ENCODE data around the gene TRPV2. TPM values are rescaled to one million over a fixed set of nuclear protein-coding genes. Genes with fewer than 3 reads are reported as not detected.
"Not testable (repeated sequence)": the region's sequence is repeated elsewhere in the genome, so short reads cannot be mapped to it uniquely, and the experiment has no call there.

TRPV2 gene
- total and polyA plus RNA-seq, 2 donors, result 6.8 to 15.4 TPM

GRCh38 chr17:16435925-16436886 lies 20.8 kb downstream of the TRPV2 start:
- no peak for DNase-seq (ENCODE audit: extremely low spot score)
- no peaks in the 10 kb centered on the region for H3K36me3 ChIP-seq (ENCODE audit: insufficient read depth)
- H3K4me3 ChIP-seq (ENCODE audit: low read depth, low read length), result no peak overlapping the region
- H3K4me1 ChIP-seq (ENCODE audit: insufficient read depth), result no peaks in the 10 kb centered on the region
- WGBS, result 66% methylated on average over 14 of the region's 14 CpGs
- H3K27ac ChIP-seq (ENCODE audit: low read depth), result no peak overlapping the region

DNA sequence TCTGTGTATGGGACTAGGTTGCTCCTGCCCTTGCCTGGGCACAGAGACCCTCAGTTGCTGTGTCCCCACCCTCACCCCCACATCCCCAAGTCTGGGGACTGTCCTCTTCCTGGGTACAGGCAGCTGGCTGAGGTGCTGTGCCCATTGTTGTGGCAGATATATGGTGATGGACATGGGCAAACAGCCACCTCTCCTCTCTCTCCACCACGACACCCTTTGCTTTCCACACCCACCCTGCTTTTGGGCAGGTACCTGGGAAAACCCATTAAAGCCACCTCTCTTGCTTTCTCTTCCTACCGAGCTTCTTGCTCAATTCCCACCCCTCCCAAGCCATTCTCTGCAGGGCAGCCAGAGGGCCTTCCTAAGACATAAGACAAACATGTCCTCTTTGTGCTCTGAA lies 21.7 kb downstream of the TRPV2 start:
- H3K4me3 ChIP-seq (ENCODE audit: low read depth, low read length), result no peak overlapping the region
- no peaks in the 10 kb centered on the region for H3K4me1 ChIP-seq (ENCODE audit: insufficient read depth)
- no peak for DNase-seq (ENCODE audit: extremely low spot score)
- H3K36me3 ChIP-seq (ENCODE audit: insufficient read depth), result no peaks in the 10 kb centered on the region
- 61% methylated on average over 2 of the region's 2 CpGs for WGBS
- no peak overlapping the region for H3K27ac ChIP-seq (ENCODE audit: low read depth)

DNA sequence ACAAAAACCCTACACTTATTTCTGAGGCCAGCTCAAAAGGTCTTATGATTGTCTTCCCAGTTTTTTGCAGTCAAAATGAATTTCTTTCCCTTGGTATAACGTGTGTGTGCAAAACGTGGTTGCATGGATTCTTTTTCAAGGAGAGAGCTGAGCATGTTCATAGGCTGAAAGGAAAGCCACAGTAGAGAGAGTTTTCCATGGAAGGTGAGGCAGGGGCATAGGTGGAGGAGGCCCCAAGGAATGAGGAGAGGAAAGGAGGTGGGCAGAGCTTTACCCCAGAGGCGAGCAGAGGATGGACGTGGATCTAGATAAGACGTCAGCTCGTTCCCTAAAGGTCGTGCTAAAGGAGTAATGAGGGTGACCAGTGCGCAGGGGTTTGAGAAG lies 22.8 kb downstream of the TRPV2 start:
- 13% methylated on average over 8 of the region's 8 CpGs for WGBS
- DNase-seq (ENCODE audit: extremely low spot score), result no peak
- H3K36me3 ChIP-seq (ENCODE audit: insufficient read depth), result no peaks in the 10 kb centered on the region
- H3K4me3 ChIP-seq (ENCODE audit: low read depth, low read length), result peak overlapping the region; percentile 88
- H3K4me1 ChIP-seq (ENCODE audit: insufficient read depth), result no peaks in the 10 kb centered on the region
- peak overlapping the region; percentile 35 for H3K27ac ChIP-seq (ENCODE audit: low read depth)

GRCh38 chr17:16438557-16439302 lies 23.4 kb downstream of the TRPV2 start:
- no peaks in the 10 kb centered on the region for H3K4me1 ChIP-seq (ENCODE audit: insufficient read depth)
- peak overlapping the region; percentile 62 for H3K27ac ChIP-seq (ENCODE audit: low read depth)
- WGBS, result under 1% methylated on average over 46 of the region's 46 CpGs
- peak; percentile 98 for DNase-seq (ENCODE audit: extremely low spot score)
- no peaks in the 10 kb centered on the region for H3K36me3 ChIP-seq (ENCODE audit: insufficient read depth)
- peak overlapping the region; percentile 88 for H3K4me3 ChIP-seq (ENCODE audit: low read depth, low read length)

GRCh38 chr17:16439303-16439791 lies 24.0 kb downstream of the TRPV2 start:
- H3K36me3 ChIP-seq (ENCODE audit: insufficient read depth), result no peaks in the 10 kb centered on the region
- peak overlapping the region; percentile 88 for H3K4me3 ChIP-seq (ENCODE audit: low read depth, low read length)
- peak overlapping the region; percentile 62 for H3K27ac ChIP-seq (ENCODE audit: low read depth)
- no peaks in the 10 kb centered on the region for H3K4me1 ChIP-seq (ENCODE audit: insufficient read depth)
- WGBS, result under 1% methylated on average over 25 of the region's 25 CpGs
- no peak for DNase-seq (ENCODE audit: extremely low spot score)

DNA sequence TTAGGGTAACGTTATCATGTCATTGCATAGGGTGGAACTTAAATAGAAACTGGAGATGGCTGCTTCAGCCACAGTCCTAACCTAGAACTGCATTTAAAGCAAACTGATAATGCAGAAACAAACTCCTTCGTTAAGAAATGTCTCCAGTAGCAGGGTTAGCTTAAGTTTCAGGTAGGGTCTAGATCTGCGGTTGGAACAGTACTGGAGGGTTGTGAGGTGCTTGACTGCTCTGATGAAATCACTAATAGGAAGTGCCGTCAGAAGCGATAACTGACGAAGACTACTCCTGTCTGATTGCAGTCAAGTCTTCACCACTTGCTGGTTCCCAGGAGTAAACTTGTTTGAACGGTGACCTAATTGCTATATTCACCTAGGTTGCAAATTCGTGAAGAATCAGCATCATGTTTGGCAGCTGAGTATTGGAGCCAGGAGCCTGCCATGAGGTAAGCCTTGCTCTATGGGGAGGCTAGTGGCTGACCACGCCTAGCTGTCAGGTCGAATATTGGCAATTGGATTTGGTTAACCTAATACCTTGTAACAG lies 24.5 kb downstream of the TRPV2 start:
- no peak for DNase-seq (ENCODE audit: extremely low spot score)
- Histone ChIP-seq H3K4me3 (ENCODE audit: low read depth, low read length) (peak overlapping the region; percentile 88), H3K4me1 (ENCODE audit: insufficient read depth) (no peaks in the 10 kb centered on the region), H3K27ac (ENCODE audit: low read depth) (no peak overlapping the region), H3K36me3 (ENCODE audit: insufficient read depth) (peaks cover 1% of the 10 kb centered on the region)
- 12% methylated on average over 10 of the region's 10 CpGs for whole genome bisulfite sequencing

GRCh38 chr17:16440354-16440753 lies 25.0 kb downstream of the TRPV2 start:
- WGBS, result 67% methylated on average over 5 of the region's 5 CpGs
- H3K4me1 ChIP-seq (ENCODE audit: insufficient read depth); H3K36me3 ChIP-seq (ENCODE audit: insufficient read depth); DNase-seq (ENCODE audit: extremely low spot score); H3K27ac ChIP-seq (ENCODE audit: low read depth): not testable (repeated sequence)
- peak overlapping the region; percentile 88 for H3K4me3 ChIP-seq (ENCODE audit: low read depth, low read length)

GRCh38 chr17:16440901-16441629 lies 25.7 kb downstream of the TRPV2 start:
- DNase-seq (ENCODE audit: extremely low spot score), result no peak
- H3K27ac ChIP-seq (ENCODE audit: low read depth), result no peak overlapping the region
- 62% methylated on average over 3 of the region's 3 CpGs for WGBS
- H3K4me1 ChIP-seq (ENCODE audit: insufficient read depth), result no peaks in the 10 kb centered on the region
- peaks cover 1% of the 10 kb centered on the region for H3K36me3 ChIP-seq (ENCODE audit: insufficient read depth)
- no peak overlapping the region for H3K4me3 ChIP-seq (ENCODE audit: low read depth, low read length)

GRCh38 chr17:16442141-16442540 lies 26.8 kb downstream of the TRPV2 start:
- DNase-seq (ENCODE audit: extremely low spot score), result no peak
- Histone ChIP-seq H3K27ac (ENCODE audit: low read depth) (no peak overlapping the region), H3K4me1 (ENCODE audit: insufficient read depth) (no peaks in the 10 kb centered on the region), H3K4me3 (ENCODE audit: low read depth, low read length) (no peak overlapping the region), H3K36me3 (ENCODE audit: insufficient read depth) (peaks cover 1% of the 10 kb centered on the region)
- 93% methylated on average over 1 of the region's 1 CpG for WGBS

GRCh38 chr17:16442594-16443510 lies 27.5 kb downstream of the TRPV2 start:
- 72% methylated on average over 7 of the region's 7 CpGs for WGBS
- H3K36me3 ChIP-seq (ENCODE audit: insufficient read depth), result peaks cover 3% of the 10 kb centered on the region
- DNase-seq (ENCODE audit: extremely low spot score), result no peak
- no peak overlapping the region for H3K27ac ChIP-seq (ENCODE audit: low read depth)
- no peak overlapping the region for H3K4me3 ChIP-seq (ENCODE audit: low read depth, low read length)
- no peaks in the 10 kb centered on the region for H3K4me1 ChIP-seq (ENCODE audit: insufficient read depth)

GRCh38 chr17:16443511-16444257 lies 28.3 kb downstream of the TRPV2 start:
- peaks cover 4% of the 10 kb centered on the region for H3K36me3 ChIP-seq (ENCODE audit: insufficient read depth)
- H3K4me1 ChIP-seq (ENCODE audit: insufficient read depth), result no peaks in the 10 kb centered on the region
- DNase-seq (ENCODE audit: extremely low spot score), result no peak
- H3K4me3 ChIP-seq (ENCODE audit: low read depth, low read length), result no peak overlapping the region
- WGBS, result 82% methylated on average over 27 of the region's 27 CpGs
- no peak overlapping the region for H3K27ac ChIP-seq (ENCODE audit: low read depth)
